PC-3 (cell line): ENCODE results near the gene SCRG1.

ENCODE experiments used
- CTCF ChIP-seq: fragments of 300-600 bp; sonication (generic); conservative IDR thresholded peaks from 2 replicates; pipeline ENCODE4 v1.5.1; 2017; ENCODE audit warnings: antibody characterized with exemption, low read depth, mild to moderate bottlenecking, low read length
- EZH2phosphoT487 ChIP-seq: fragments of 300-600 bp; sonication (generic); IDR thresholded peaks from 2 replicates; pipeline ENCODE4 v1.6.1; 2018; ENCODE audit warnings: mild to moderate bottlenecking, antibody characterized with exemption, low read length, borderline replicate concordance

- TF ChIP-seq CTCF (no peak), EZH2phosphoT487 (no peak)
Measured at GRCh38 chr4:173347467-173347866, 51.4 kb downstream of the SCRG1 start.
